Caco-2 (cell line): ENCODE results near the gene DUSP6. TPM values are rescaled to one million over a fixed set of nuclear protein-coding genes. Genes with fewer than 3 reads are reported as not detected.

Experiments used
- BruUV-seq: library from RNA; stranded (reverse); fragments of 400-500 nt; replicated peaks from 2 replicates; lab custom pipeline; 2021; lab: Mats Ljungman, UMichigan
- CTCF ChIA-PET: fragments of 300-600 bp; sonication (Branson Sonifier 250); formaldehyde crosslinking; loops from one replicate; lab custom pipeline; 2022; ENCODE audit warnings: antibody characterized with exemption; lab: Charles Lee
- POLR2A ChIA-PET: fragments of 300-600 bp; sonication (Branson Sonifier 250); formaldehyde crosslinking; loops from one replicate; lab custom pipeline; 2022; ENCODE audit warnings: antibody characterized with exemption; lab: Charles Lee
- DNase-seq, 2 experiments: peaks; one replicate each; pipeline versions ENCODE4 v3.0.0 to v3.0.0-alpha.2; 2020 to 2022
- H3K27me3 ChIP-seq: replicated peaks from 2 replicates; pipeline ENCODE4 v1.6.0; 2011; ENCODE audit warnings: low read length; ENCODE audit not compliant: control insufficient read depth, insufficient read depth
- H3K36me3 ChIP-seq: 2 replicates; pipeline ENCODE4 v1.5.1; 2011; ENCODE audit warnings: low read length; ENCODE audit not compliant: control insufficient read depth, insufficient read depth
- H3K4me1 ChIP-seq: fragments of 250-450 bp; sonication (Bioruptor Pico); 2 replicates; pipeline ENCODE4 v1.5.1; 2020; ENCODE audit warnings: mild to moderate bottlenecking
- H3K4me3 ChIP-seq: 2 replicates; pipeline ENCODE4 v1.5.1; 2011; ENCODE audit warnings: low read depth, mild to moderate bottlenecking, control low read depth, low read length
- H3K9me3 ChIP-seq: fragments of 250-450 bp; sonication (Bioruptor Pico); 2 replicates; pipeline ENCODE4 v1.5.1; 2020; ENCODE audit warnings: mild to moderate bottlenecking, moderate library complexity
- H3K27ac Mint-ChIP-seq: one replicate; pipeline ENCODE4 v1.8.0; 2022; ENCODE audit warnings: mixed read lengths; ENCODE audit not compliant: unreplicated experiment
- H3K27me3 Mint-ChIP-seq: one replicate; pipeline ENCODE4 v1.8.0; 2022; ENCODE audit warnings: mixed read lengths; ENCODE audit not compliant: insufficient read depth, unreplicated experiment
- H3K36me3 Mint-ChIP-seq: one replicate; pipeline ENCODE4 v1.8.0; 2022; ENCODE audit warnings: mild to moderate bottlenecking, mixed read lengths; ENCODE audit not compliant: insufficient read depth, unreplicated experiment
- H3K4me1 Mint-ChIP-seq: one replicate; pipeline ENCODE4 v1.8.0; 2022; ENCODE audit warnings: low read depth, mixed read lengths; ENCODE audit not compliant: unreplicated experiment
- H3K4me3 Mint-ChIP-seq: one replicate; pipeline ENCODE4 v1.8.0; 2022; ENCODE audit warnings: mild to moderate bottlenecking, moderate library complexity, mixed read lengths; ENCODE audit not compliant: unreplicated experiment
- H3K9me3 Mint-ChIP-seq: one replicate; pipeline ENCODE4 v1.8.0; 2022; ENCODE audit warnings: mixed read lengths; ENCODE audit not compliant: unreplicated experiment
- intact Hi-C: fragments of 100-400 bp; cut with micrococcal nuclease; formaldehyde crosslinking; loops from one replicate; pipeline ENCODE4 v1.10.0; 2022; ENCODE audit not compliant: unreplicated experiment
- total RNA-seq: library from RNA; stranded (reverse); gene quantifications from 2 replicates; pipeline ENCODE4 v1.2.3, GENCODE V29; 2022
- TF ChIP-seq, protein P1 (sequence below), 2 experiments: fragments of 200-600 bp in 1 of 2; IDR thresholded peaks; 1 replicate in 1 of 2; 2 replicates in 1 of 2; pipeline versions ENCODE4 v1.5.1 to v1.8.0; 2011 to 2022; ENCODE audit warnings: antibody characterized with exemption in 1 of 2, control low read depth in 1 of 2, inconsistent platforms in 1 of 2, low read depth in 1 of 2, low read length in 1 of 2, mild to moderate bottlenecking in 1 of 2, moderate library complexity in 1 of 2; ENCODE audit not compliant: insufficient read depth in 1 of 2, severe bottlenecking in 1 of 2, unreplicated experiment in 1 of 2

Gene DUSP6
- total RNA-seq, 1 experiment from 2014 or later = 22.4 TPM

DNA sequence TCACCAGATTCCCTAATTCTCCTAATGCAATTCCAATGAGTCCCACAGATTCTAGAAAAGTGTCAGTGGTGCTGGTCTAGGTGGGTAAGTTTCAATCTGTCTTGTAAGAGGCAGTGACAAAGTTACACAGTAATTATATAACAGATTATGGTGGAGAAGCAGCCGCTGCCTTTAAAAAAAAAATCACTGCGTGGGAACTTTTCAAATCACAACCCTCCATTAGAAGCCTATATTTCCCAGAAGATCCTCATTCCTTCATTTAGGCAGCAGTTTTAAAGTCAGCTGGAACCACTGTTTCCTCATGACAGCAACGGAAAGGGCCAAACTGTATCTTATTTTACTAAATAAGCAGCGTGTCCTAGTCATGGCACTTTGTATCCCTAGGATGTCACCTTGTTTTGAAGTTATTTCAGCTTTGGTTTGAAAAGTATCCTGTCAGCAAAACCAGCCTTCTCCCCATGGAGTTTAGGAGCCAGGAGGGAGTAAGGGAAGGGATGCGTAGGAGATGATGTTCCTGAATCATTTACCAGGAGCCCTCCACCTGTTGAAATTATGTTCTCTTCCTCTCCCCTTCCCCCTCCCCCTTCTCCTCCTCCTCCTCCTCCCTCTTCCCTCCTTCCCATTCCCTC lies 27.7 kb upstream of the DUSP6 start:
- CTCF ChIA-PET = interaction anchor here (0.7 to 1.4 kb wide), 5 partner anchors 23 to 351 kb away, joined by 3 to 14 read pairs (median 9); partner anchors contain the start of gene DUSP6
- Histone ChIP-seq H3K36me3 (no peaks in the 10 kb centered on the region), H3K27me3 (no peaks in the 10 kb centered on the region), H3K4me1 (peaks cover 88% of the 10 kb centered on the region), H3K4me3 (no peak overlapping the region), H3K9me3 (no peaks in the 10 kb centered on the region)
- Mint-ChIP-seq H3K9me3 (no peaks in the 10 kb centered on the region), H3K4me1 (peaks cover 34% of the 10 kb centered on the region), H3K4me3 (peak overlapping the region; percentile 75), H3K27ac (peak overlapping the region; percentile 89), H3K27me3 (no peaks in the 10 kb centered on the region), H3K36me3 (peaks cover 10% of the 10 kb centered on the region)
- TF ChIP-seq, protein P1, sequence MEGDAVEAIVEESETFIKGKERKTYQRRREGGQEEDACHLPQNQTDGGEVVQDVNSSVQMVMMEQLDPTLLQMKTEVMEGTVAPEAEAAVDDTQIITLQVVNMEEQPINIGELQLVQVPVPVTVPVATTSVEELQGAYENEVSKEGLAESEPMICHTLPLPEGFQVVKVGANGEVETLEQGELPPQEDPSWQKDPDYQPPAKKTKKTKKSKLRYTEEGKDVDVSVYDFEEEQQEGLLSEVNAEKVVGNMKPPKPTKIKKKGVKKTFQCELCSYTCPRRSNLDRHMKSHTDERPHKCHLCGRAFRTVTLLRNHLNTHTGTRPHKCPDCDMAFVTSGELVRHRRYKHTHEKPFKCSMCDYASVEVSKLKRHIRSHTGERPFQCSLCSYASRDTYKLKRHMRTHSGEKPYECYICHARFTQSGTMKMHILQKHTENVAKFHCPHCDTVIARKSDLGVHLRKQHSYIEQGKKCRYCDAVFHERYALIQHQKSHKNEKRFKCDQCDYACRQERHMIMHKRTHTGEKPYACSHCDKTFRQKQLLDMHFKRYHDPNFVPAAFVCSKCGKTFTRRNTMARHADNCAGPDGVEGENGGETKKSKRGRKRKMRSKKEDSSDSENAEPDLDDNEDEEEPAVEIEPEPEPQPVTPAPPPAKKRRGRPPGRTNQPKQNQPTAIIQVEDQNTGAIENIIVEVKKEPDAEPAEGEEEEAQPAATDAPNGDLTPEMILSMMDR (IDR thresholded peaks at IDR 0.05; ENCODE audit: insufficient read depth in 1 of 2, low read depth in 1 of 2, low read length in 1 of 2, severe bottlenecking in 1 of 2, unreplicated experiment in 1 of 2) = no peak
- TSS peak; percentile 93 for BruUV-seq
- POLR2A ChIA-PET = interaction anchor here (0.9 to 2.2 kb wide), 6 partner anchors 9 to 71 kb away, joined by 3 to 82 read pairs (median 7); partner anchors contain the start of gene DUSP6
- no peak for DNase-seq
- intact Hi-C loops = loop anchor here (1.0 to 2.0 kb wide), 6 partner anchors 9 to 293 kb away; partner anchors contain the start of gene DUSP6

DNA sequence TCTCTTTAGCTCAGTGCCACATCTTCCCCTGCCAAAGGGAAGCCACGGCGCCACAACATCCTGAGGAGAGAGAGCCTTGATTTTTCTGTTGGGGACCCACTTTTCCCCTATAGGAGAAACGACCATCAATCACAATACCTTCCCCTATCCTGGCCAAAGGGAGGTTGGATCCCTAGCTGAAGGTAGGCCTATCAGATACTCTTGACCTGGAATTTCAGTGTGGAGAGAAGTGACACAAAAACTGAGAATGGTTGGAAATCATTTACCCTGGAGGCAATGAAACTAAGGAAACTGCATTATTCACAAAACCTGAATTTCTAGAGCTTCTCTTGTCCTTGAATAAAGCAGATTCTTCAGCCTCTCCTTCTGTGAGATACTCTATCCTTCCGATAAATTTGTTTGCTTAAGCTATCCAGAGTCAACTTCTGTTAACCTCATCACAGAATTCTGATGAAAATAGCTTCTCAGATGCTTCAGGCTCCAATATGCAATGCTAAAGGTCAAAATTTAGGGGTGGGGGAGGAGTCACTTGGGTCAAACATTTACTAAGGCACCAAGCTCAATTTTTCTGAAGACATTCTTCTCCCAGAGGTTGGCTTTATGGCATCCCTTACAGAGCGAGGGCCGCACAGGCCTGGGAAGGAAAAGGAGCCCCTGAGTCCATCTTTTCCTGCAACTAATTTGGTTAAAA lies 27.0 kb upstream of the DUSP6 start:
- peak; percentile 88 for DNase-seq
- no peaks in the 10 kb centered on the region for H3K9me3 Mint-ChIP-seq
- no TSS peak for BruUV-seq
- POLR2A ChIA-PET = interaction anchor here (0.5 to 2.2 kb wide), 8 partner anchors 9 to 72 kb away, joined by 3 to 82 read pairs (median 4); partner anchors contain the start of gene DUSP6
- H3K27ac Mint-ChIP-seq = peak overlapping the region; percentile 89
- H3K27me3 ChIP-seq = no peaks in the 10 kb centered on the region
- intact Hi-C loops = loop anchor here (1.0 to 2.0 kb wide), 6 partner anchors 8 to 292 kb away; partner anchors contain the start of gene DUSP6
- no peaks in the 10 kb centered on the region for H3K9me3 ChIP-seq
- H3K36me3 Mint-ChIP-seq = peaks cover 10% of the 10 kb centered on the region
- no peaks in the 10 kb centered on the region for H3K36me3 ChIP-seq
- H3K4me1 ChIP-seq = peaks cover 85% of the 10 kb centered on the region
- H3K27me3 Mint-ChIP-seq = no peaks in the 10 kb centered on the region
- H3K4me1 Mint-ChIP-seq = peaks cover 28% of the 10 kb centered on the region
- TF ChIP-seq, protein P1 (IDR thresholded peaks at IDR 0.05; ENCODE audit: insufficient read depth in 1 of 2, low read depth in 1 of 2, low read length in 1 of 2, severe bottlenecking in 1 of 2, unreplicated experiment in 1 of 2) = no peak
- peak overlapping the region; percentile 75 for H3K4me3 Mint-ChIP-seq
- peak overlapping the region; percentile 25 for H3K4me3 ChIP-seq
- CTCF ChIA-PET = interaction anchor here (0.7 to 1.4 kb wide), 5 partner anchors 22 to 350 kb away, joined by 3 to 14 read pairs (median 9); partner anchors contain the start of gene DUSP6

DNA sequence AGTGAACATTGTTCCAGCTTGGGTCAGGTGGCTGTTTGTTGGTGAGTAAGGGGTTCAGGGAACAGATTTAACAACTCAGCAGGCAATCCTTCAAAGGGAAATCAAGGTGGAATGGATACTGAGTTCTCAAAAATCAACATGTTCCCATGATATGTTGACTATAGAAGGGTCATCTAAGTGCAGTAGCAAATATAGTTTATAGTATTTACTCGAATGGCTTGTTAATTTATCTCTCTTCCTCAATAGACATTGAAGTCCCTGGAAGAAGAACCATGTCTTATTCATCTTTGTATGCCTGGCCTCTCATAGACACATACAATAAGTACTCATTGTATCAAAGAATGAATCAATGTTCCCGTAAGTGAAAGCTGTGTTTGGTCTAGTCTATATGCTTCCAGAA lies 24.5 kb upstream of the DUSP6 start:
- ChIA-PET CTCF (no interaction called here), POLR2A (interaction anchor here (2.3 kb wide), 1 partner anchor 24 kb away, joined by 14 read pairs; the partner anchor contains the start of gene DUSP6)
- peaks cover 23% of the 10 kb centered on the region for H3K4me1 Mint-ChIP-seq
- BruUV-seq = no TSS peak
- TF ChIP-seq, protein P1 (IDR thresholded peaks at IDR 0.05; ENCODE audit: insufficient read depth in 1 of 2, low read depth in 1 of 2, low read length in 1 of 2, severe bottlenecking in 1 of 2, unreplicated experiment in 1 of 2) = no peak
- H3K4me1 ChIP-seq = peaks cover 85% of the 10 kb centered on the region
- H3K27ac Mint-ChIP-seq = peak overlapping the region; percentile 89
- H3K27me3 Mint-ChIP-seq = no peaks in the 10 kb centered on the region
- no peaks in the 10 kb centered on the region for H3K9me3 ChIP-seq
- H3K36me3 Mint-ChIP-seq = peaks cover 10% of the 10 kb centered on the region
- H3K4me3 ChIP-seq = no peak overlapping the region
- no peaks in the 10 kb centered on the region for H3K9me3 Mint-ChIP-seq
- intact Hi-C loops = no loop called here
- no peaks in the 10 kb centered on the region for H3K27me3 ChIP-seq
- H3K4me3 Mint-ChIP-seq = no peak overlapping the region
- no peak for DNase-seq
- H3K36me3 ChIP-seq = no peaks in the 10 kb centered on the region
